Ascending aorta (tissue), 2 donors: ENCODE results near the gene AOPEP. TPM values are rescaled to one million over a fixed set of nuclear protein-coding genes. Genes with fewer than 3 reads are reported as not detected.

ENCODE experiments used
- DNase-seq, 2 donors: peaks; one replicate each; pipeline ENCODE4 v3.0.0-alpha.2; 2019; ENCODE audit warnings: low spot score in 2 of 2
- H3K27ac ChIP-seq, 2 donors: fragments of 200-600 bp; sonication (generic); one replicate each; pipeline ENCODE4 v1.5.1; 2016 to 2017; ENCODE audit warnings: mild to moderate bottlenecking in 1 of 2
- H3K27me3 ChIP-seq: fragments of 200-600 bp; sonication (generic); one replicate; pipeline ENCODE4 v1.5.1; 2017
- H3K36me3 ChIP-seq, 2 donors: fragments of 200-600 bp; sonication (generic); one replicate each; pipeline ENCODE4 v1.5.1; 2016
- H3K4me1 ChIP-seq, 2 donors: fragments of 200-600 bp; sonication (generic); one replicate each; pipeline ENCODE4 v1.5.1; 2016 to 2017; ENCODE audit warnings: mild to moderate bottlenecking in 1 of 2
- H3K4me3 ChIP-seq, 2 donors: fragments of 200-600 bp; sonication (generic); one replicate each; pipeline ENCODE4 v1.5.1; 2016 to 2017; ENCODE audit warnings: mild to moderate bottlenecking in 1 of 2
- H3K9me3 ChIP-seq, 2 donors: fragments of 200-600 bp; sonication (generic); one replicate each; pipeline ENCODE4 v1.5.1; 2016
- CTCF ChIP-seq, 3 experiments: fragments of 200-600 bp in 2 of 3; fragments of 450-650 bp in 1 of 3; sonication (generic) in 2 of 3; IDR thresholded peaks; one replicate each; pipeline ENCODE4 v1.5.1; 2016 to 2019; ENCODE audit warnings: antibody characterized with exemption in 3 of 3, mild to moderate bottlenecking in 1 of 3, moderate library complexity in 1 of 3
- intact Hi-C: fragments of 100-400 bp; cut with DNase I; formaldehyde crosslinking; loops from one replicate; pipeline ENCODE4 v1.15.1; 2023
- total RNA-seq: library from RNA; depleted of rRNA; stranded (reverse); fragments of >200 nt; gene quantifications from one replicate; pipeline ENCODE4 v1.1.0, GENCODE V29; 2016

Gene AOPEP
- total RNA-seq, 1 donor from 2014 or later, result 333 TPM

GRCh38 chr9:95030920-95031642, 304.6 kb downstream of the AOPEP start:
- peak overlapping the region; percentile 72 to 99 for H3K27ac ChIP-seq
- H3K4me1 ChIP-seq, result peaks cover 15 to 89% of the 10 kb centered on the region in 2 donors
- no peaks in the 10 kb centered on the region for H3K27me3 ChIP-seq
- no peak for DNase-seq
- H3K36me3 ChIP-seq, result peaks cover 0 to 6% of the 10 kb centered on the region in 2 donors
- H3K9me3 ChIP-seq, result no peaks in the 10 kb centered on the region
- TF ChIP-seq CTCF (IDR thresholded peaks at IDR 0.05), result no peak
- H3K4me3 ChIP-seq, result peak overlapping the region; percentile 4 to 11
- intact Hi-C loops, result no loop called here

GRCh38 chr9:95031711-95032461, 305.4 kb downstream of the AOPEP start:
- H3K4me1 ChIP-seq, result peaks cover 23 to 90% of the 10 kb centered on the region in 2 donors
- TF ChIP-seq CTCF (IDR thresholded peaks at IDR 0.05), result no peak
- intact Hi-C loops, result no loop called here
- no peaks in the 10 kb centered on the region for H3K27me3 ChIP-seq
- peaks cover 0 to 6% of the 10 kb centered on the region in 2 donors for H3K36me3 ChIP-seq
- peak overlapping the region; percentile 72 to 99 for H3K27ac ChIP-seq
- DNase-seq, result no peak
- peak overlapping the region in 1 of 2 donors; percentile 33 for H3K4me3 ChIP-seq
- H3K9me3 ChIP-seq, result no peaks in the 10 kb centered on the region

DNA sequence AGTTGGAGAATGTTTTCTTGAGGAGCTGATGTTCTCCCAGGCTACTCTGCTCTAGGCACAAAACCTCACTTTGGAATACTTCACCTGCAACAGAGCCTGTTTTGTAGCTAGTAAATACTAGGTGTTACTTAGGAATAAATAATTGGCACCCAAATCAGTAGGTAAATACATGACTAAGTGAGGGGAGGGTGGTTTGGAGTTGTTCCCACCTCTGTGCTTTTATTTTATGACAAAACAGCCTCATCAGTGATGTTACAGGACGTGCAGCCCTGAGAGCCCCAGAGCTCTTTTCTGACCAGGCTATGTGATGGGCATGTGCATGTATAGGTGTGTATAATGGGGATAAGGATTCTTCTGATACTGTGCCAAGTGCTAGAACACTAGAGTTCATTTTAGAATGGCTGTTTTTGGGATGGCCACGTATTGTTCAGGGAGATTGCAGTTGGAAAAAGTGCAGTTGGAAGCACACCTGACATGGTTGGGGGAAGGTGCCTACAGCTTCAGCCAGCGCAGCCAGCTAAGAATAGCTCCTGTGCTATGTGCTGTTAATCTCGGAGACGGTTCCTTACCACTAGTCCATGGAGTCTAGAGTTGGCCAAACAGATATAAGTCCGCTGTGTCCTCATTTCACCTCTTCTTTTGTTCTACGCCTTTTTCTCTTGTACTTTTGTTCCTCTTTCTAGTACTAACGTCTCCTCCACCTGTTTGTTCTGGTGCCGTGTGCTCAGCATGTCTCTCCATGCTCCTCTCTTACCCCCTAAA, 306.3 kb downstream of the AOPEP start:
- H3K4me3 ChIP-seq, result peak overlapping the region in 1 of 2 donors; percentile 33
- H3K27me3 ChIP-seq, result no peaks in the 10 kb centered on the region
- DNase-seq, result no peak
- H3K36me3 ChIP-seq, result peaks cover 0 to 6% of the 10 kb centered on the region in 2 donors
- H3K27ac ChIP-seq, result peak overlapping the region; percentile 47 to 99
- no peak for TF ChIP-seq CTCF (IDR thresholded peaks at IDR 0.05)
- intact Hi-C loops, result no loop called here
- peaks cover 24 to 90% of the 10 kb centered on the region in 2 donors for H3K4me1 ChIP-seq
- no peaks in the 10 kb centered on the region for H3K9me3 ChIP-seq

- no peak for DNase-seq
- peak overlapping the region; percentile 65 to 99 for H3K27ac ChIP-seq
- TF ChIP-seq CTCF (IDR thresholded peaks at IDR 0.05), result no peak
- no peaks in the 10 kb centered on the region for H3K27me3 ChIP-seq
- H3K9me3 ChIP-seq, result no peaks in the 10 kb centered on the region
- peaks cover 22 to 81% of the 10 kb centered on the region in 2 donors for H3K4me1 ChIP-seq
- peaks cover 0 to 12% of the 10 kb centered on the region in 2 donors for H3K36me3 ChIP-seq
- intact Hi-C loops, result no loop called here
- peak overlapping the region in 1 of 2 donors; percentile 22 for H3K4me3 ChIP-seq
These were observed 309.3 kb downstream of the AOPEP start for GRCh38 chr9:95035846-95036245.

DNA sequence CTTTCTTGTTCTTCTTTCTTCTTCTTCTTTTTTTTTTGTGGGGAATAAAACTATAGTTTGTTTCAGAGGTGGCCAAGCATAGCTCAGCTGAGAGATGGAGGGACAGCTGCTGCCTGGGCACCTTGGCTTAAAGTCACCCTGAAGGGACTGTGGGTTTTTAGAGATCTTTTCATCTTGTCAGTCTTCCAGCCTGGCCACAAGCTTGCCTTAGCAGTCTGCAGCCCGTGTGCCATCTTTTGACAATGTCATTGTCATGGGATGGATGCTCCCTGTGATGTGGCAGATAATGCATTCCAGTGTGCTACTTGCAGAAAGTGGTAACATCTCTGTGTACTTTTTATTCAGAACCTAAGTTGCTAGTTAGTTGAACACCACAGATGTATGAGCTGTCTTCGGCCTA, 310.2 kb downstream of the AOPEP start:
- Histone ChIP-seq H3K4me1 (peaks cover 22 to 75% of the 10 kb centered on the region in 2 donors), H3K9me3 (no peaks in the 10 kb centered on the region)
- intact Hi-C loops, result no loop called here

More for the DNA sequence above, 310.2 kb downstream of the AOPEP start:
- TF ChIP-seq CTCF (IDR thresholded peaks at IDR 0.05), result no peak
- Histone ChIP-seq H3K4me3 (peak overlapping the region in 1 of 2 donors; percentile 14), H3K36me3 (peaks cover 0 to 12% of the 10 kb centered on the region in 2 donors), H3K27me3 (no peaks in the 10 kb centered on the region), H3K27ac (peak overlapping the region; percentile 69 to 99)
- no peak for DNase-seq
